Right kidney (tissue), 1 donor: ENCODE measurements around the gene ESRRA.

Source experiments
- DNase-seq: peaks from one replicate; pipeline ENCODE4 v3.0.0-alpha.2; 2016

ESRRA gene

DNA sequence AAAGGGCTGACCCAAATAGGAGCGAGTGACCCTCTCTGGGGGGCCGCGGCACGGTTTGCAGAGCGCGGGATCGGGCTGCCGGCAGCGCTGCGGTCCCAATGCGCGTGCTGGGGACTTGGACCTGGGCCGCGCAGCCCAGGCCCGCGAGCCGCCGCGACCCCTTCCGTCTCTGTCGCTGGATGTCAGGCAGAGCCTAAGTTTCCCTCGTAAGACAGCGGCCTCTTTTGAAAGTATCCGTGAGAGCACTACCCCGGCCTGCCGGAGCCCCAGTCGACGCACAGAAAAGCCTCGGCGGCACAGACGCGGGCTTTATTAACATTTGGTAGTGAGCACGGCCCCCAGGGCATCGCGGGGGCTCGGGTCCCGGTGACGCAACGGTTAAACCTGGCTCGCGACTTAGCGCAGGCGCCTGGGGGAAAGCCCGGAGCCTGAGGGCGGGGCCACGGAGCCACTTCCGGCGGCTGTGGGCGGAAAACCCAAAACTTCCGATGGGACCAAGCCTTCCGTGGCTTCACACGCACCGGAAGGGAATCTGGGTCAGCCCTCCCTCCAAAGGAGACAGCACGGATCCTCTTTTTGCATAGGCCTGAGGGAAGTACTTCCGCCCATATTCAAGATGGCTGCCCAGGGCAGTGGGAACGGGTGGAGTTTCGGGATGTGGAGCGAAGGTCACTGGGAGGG lies 35.6 kb upstream of the ESRRA start:
- DNase-seq: peak; percentile 98

DNA sequence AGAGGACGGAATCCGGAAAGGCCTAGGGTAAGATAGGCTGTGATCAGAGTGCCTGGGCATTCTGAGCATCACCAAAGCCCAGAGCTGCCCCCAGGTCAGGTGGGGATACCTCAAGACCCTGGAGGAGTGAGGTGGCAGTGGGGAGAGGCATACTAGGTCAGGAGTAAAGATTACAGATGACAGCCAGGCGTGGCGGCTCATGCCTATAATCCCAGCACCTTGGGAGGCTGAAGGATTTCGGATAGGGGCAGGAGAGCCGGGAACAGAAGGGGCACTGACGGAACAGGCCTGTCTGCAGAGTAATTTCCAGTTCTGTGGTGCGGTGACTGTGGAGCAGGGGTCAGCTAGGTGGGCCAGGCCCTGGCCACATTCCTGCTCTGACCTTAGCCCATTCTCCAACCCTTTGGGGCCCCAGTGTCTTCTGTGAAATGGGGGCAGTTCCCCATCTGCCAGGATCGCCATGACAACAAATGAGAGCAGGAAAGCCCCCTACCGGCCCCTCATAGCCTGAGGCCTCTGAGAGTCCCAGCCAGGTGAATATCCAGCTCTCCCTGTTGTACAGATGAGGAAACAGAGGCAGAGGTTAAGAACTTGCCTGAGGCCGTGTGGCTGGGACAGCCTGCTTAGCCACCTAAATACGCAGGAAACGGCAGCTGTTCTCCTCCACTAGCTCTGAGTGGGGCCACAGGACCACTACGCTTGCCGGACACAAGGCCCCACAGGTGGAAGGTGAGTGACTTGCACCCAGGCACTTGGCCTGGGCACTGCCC lies 30.1 kb upstream of the ESRRA start:
- DNase-seq: no peak

- DNase-seq: no peak
Measured at GRCh38 chr11:64275841-64276240, 29.5 kb upstream of the ESRRA start.

DNA sequence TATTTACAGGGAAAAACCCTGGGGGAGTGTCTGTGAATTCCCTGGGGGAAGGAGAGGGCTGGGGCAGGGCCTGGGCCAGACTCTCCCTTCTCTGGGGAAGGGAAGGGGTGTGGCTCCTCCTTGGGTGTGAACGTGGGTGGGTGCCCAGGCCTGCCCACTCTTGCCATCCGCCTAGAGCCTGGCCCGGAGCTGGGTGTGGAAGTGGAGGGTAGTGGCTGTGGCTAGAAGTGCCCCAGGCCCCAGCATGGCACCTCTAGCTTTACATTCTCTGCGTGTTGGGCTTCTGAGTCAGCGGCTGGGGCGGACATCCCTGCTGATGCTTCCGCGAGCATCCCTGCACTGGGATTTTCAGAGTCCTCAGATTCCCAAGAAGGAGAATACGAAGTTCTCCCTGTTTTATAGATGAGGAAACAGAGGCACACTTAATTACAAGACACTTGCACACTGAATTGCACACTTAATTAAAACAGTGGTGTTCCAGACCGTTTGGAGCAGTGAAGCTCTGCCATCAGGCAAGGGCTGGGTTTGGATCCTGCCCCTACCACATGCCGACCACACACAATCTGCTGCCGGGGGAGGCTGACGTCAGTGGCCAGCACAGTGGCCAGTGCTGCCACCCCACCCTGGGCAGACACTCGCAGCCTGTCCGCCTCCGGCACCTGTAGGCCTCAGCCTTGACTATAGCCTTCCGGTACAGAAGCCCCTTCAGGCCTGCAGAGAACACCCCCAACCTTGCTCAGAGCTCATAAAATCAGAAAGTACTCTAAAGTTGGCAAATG lies 28.5 kb upstream of the ESRRA start:
- DNase-seq: no peak

GRCh38 chr11:64278576-64279190 lies 26.6 kb upstream of the ESRRA start:
- DNase-seq: no peak

DNA sequence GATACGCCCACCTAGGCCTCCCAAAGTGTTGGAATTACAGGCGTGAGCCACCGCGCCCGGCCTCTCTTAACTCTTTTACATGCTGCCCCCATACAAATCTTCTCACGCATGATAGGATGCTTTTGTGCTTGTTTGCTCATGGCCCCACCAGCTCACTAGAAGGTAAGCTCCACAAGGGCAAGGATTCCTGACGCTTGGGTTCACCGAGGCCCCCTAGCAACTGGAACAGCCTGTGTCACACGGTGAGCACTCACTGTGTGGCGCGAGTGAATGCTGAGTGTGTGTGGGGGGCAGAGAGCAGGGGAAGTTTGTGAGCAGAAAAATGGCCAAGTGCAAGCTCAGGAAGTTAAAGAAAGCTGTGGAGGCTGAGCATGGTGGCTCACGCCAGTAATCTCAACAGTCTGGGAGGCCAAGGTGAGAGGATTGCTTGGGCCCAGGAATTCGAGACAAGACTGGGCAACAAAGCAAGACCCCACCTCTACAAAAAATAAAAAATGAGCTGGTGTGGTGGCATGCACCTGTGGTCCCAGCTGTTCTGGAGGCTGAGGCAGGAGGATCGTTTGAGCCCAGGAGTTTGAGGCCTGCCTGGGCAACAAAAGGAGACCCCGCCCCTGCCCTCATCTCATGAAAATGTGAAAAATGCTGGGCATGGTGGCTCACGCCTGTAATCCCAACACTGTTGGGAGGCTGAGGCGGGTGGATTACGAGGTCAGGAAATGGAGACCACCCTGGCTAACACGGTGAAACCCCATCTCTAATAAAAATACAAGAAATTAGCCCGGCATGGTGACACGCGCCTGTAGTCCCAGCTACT lies 23.2 kb upstream of the ESRRA start:
- no peak for DNase-seq

DNA sequence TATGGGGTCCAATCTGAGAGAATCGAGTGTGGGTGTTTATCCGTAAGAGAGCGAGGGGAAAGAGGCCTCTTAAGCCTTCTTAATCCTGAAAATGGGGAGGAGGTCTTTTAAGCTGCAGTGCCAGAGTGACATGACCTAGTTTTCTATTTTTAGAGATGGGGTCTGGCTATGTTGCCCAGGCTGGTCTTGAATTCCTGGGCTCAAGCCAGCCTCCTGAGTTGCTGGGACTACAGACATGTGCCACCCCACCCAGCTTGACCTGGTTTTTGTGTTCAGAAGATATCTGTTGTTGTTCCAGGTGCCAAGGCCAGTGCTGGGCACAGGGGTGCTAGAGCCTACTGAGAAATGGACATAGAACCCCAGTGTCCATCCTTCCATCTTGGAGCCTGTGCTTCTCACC lies 22.2 kb upstream of the ESRRA start:
- no peak for DNase-seq

DNA sequence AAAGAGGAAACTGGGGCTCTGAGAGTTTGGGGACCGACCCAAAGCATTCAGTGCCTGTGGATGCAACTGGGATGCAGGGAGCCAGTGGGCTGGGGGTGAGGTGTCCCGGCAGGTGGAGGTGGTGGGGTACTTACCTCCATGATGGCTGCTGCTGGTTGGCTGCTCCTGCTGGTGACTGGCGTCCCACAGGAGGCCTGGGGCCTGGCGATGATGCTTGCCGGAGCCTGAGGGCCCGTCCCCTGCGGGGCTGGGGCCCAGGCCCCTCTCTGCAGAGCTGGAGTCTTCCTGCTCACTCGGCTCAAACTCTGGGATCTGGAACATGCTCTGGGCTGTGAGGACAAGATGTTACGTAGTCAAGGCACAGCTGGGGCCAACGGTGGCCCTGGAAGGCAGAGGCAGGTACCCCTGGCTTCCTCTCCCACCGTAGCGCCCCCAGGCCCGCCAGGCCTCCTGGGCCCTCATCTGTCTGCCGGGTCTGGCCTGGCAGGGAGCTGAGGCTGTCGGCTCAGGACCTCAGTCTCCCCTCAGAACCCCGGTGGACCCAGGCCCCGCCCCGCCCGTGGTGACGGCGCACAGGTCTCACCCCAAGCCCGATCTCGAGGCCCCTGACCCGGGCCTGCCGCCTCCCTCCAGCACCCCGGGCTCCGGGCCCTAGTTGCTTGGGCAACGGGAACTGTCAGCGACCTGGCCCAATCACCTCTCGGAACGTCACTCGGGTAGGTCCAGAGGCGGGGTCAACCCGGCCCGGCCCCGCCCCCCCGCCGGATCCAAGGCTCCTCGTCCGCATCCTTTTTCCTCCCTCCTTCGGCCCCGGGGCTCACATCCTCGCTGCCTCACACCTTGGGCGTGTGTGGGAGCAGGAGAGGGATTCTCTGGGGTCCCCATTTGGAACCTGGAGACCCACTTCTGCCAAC lies 21.0 kb upstream of the ESRRA start, which contains the start of gene BAD:
Gene BAD, minus strand, starts transcription at position 618 of the 914 bp plus-strand sequence. Its CDS starts 297 bp downstream, at position 321.
- DNase-seq: peak; percentile 92

DNA sequence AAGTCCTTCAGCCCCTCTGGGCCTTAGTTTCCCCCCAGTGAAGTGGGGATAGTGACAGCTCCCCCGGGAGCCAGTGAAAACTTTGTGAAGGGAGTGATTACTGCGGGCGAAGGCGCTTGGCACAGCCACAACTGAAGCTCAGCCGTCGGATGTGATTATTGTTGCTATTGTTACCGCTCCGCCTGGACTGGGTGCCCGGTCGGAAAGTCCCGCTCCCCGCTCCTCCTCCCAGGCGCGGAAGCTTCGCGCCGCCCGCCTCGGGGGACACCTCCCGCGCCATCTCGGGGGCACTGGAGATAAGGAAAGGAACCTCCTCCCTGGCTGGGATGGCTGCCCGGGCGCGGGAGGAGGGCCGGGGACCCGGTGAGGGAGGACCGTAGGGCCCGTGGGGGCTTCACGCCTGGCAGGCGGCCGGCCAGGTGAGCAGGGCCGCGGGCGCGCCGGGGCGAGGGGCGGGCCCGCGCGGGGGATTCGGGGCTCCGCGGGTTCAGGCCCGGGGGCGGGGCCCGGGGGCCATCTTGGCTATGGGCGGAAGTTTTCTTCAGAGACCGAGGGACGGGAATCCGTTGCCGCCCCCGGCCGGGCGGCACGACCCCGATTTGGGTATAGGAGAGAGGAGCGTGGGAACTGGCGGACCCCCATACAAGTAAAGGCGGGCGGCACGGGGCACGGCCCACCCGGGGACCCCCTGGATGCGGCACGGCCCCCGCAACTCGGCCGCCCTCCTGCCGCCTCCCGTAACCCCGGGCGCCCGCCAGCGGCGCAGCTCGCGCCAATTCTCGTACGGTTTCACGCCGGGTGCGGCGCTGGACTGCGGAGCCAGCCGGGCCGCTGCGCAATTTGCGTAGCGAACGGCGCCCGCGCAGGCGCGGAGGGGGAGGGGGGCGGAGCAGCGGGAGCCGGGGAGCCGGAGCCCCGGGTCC lies 20.1 kb upstream of the ESRRA start, which contains the start of gene GPR137:
Gene GPR137, plus strand, starts transcription at position 887 of the 923 bp plus-strand sequence. CDS start 677 bp downstream, outside the sequence.
- DNase-seq: peak; percentile 100

GRCh38 chr11:64285885-64286800 lies 19.2 kb upstream of the ESRRA start:
- DNase-seq: peak; percentile 53

DNA sequence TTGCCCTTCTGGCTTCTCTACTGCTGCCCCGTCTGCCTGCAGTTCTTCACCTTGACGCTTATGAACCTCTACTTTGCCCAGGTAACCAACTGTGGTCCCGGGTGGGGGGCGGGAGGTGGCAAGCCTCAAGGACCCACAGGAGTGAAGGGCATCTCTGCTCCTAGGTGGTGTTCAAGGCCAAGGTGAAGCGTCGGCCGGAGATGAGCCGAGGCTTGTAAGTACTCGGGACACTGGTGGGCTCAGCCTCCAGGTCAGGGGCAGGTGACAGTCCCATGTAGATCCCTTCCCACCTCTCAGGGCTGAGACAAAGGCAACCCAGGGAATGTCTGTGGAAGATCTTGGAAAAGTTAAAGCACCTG lies 18.5 kb upstream of the ESRRA start:
- DNase-seq: no peak

GRCh38 chr11:64287676-64288352 lies 17.5 kb upstream of the ESRRA start:
- no peak for DNase-seq

DNA sequence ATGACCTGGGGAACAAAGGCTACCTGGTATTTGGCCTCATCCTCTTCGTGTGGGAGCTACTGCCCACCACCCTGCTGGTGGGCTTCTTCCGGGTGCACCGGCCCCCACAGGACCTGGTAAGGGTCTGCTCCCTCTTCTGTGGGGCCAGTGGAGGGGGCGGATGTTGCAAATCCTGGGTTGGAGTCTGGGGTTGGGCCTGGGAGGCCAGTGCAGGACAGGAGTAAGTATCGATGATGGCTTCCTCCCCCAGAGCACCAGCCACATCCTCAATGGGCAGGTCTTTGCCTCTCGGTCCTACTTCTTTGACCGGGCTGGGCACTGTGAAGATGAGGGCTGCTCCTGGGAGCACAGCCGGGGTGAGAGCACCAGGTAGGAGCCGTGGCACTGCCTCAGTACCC lies 17.0 kb upstream of the ESRRA start:
- no peak for DNase-seq

- no peak for DNase-seq
Measured at GRCh38 chr11:64289002-64289564, 16.2 kb upstream of the ESRRA start.

DNA sequence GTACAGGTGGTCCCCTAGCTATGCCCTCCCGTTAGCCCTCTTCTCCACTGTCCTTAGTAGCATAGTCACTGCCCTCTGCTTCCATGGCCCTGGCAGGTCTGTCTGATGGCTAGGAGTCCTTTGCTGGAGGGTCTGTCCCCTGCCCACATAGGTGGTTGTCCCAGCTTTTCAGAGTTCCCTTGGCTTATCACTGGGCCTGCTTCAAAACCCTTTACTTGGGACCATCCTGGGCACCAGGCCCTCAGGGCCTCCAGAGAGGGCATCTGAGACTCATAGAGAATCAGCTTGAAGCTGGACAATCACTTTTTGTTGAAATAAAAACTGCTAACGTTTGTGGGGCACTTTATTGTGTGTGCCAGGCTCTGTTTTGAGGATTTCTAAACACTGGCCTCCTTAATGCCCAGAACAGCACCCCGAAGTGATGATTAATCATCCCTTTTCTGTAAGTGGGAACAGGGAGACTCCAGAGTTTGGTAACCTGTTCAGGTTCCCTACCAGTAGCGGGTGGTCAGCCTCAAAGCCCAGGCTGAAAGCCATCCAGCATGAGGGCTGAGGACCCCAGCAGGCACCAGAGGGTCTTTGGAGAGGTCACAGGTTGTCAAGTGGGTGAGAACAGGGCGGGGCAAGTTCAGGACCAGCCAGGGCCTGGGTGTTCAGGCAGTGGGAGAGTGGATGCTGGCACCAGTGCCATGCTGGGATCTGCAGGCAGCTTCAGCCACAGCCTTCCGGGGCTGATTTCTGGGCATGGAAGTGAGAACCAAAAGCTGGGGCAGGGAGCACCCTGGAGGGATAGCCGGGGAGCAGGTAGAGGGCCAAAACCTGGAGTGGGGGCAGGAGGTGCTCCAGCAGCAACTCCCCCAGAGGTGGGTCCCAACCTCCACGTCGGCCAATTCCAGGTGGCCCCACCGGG lies 14.7 kb upstream of the ESRRA start:
- DNase-seq: no peak

- no peak for DNase-seq
Measured at GRCh38 chr11:64291262-64291751, 14.0 kb upstream of the ESRRA start, which contains the start of gene KCNK4. Gene KCNK4, plus strand, starts transcription at chr11:64291302. Its CDS starts 1,717 bp downstream, at chr11:64293019.
